Activated T-helper 17 cell treated with anti-CD3 and anti-CD28 coated beads, Interleukin-2, amount 50 U/mL, for 72 hours (primary cell): Measurements from ENCODE around the gene DCK. TPM values are rescaled to one million over a fixed set of nuclear protein-coding genes. Genes with fewer than 3 reads are reported as not detected.
"Not testable (repeated sequence)": the region's sequence is repeated elsewhere in the genome, so short reads cannot be mapped to it uniquely, and the experiment has no call there.

ENCODE experiments used
- ATAC-seq: fragments of 150-1000 bp; cut with Tn5 transposase; replicated peaks from 2 replicates; pipeline ENCODE4 v1.10.0; 2021; ENCODE audit warnings: mild to moderate bottlenecking, moderate library complexity
- H3K27ac Mint-ChIP-seq: one replicate; pipeline ENCODE4 v1.8.0; 2022; ENCODE audit warnings: mixed read lengths
- H3K27me3 Mint-ChIP-seq: one replicate; pipeline ENCODE4 v1.8.0; 2022; ENCODE audit warnings: mixed read lengths
- H3K36me3 Mint-ChIP-seq: one replicate; pipeline ENCODE4 v1.8.0; 2022; ENCODE audit warnings: low read depth, mild to moderate bottlenecking, mixed read lengths
- H3K4me1 Mint-ChIP-seq: one replicate; pipeline ENCODE4 v1.8.0; 2022; ENCODE audit warnings: mixed read lengths
- H3K4me3 Mint-ChIP-seq: one replicate; pipeline ENCODE4 v1.8.0; 2022; ENCODE audit warnings: mild to moderate bottlenecking, mixed read lengths
- H3K9me3 Mint-ChIP-seq: one replicate; pipeline ENCODE4 v1.8.0; 2022; ENCODE audit warnings: mixed read lengths
- total RNA-seq, 2 donors: library from RNA; stranded (reverse); gene quantifications; one replicate each; pipeline ENCODE4 v1.2.3, GENCODE V29; 2022

Gene DCK
- total RNA-seq, 2 donors from 2014 or later, result 31.4 to 35.8 TPM

- Mint-ChIP-seq H3K36me3 (peaks cover 26% of the 10 kb centered on the region), H3K9me3 (no peaks in the 10 kb centered on the region), H3K4me1 (peaks cover 22% of the 10 kb centered on the region), H3K27me3 (no peaks in the 10 kb centered on the region), H3K27ac (no peak overlapping the region), H3K4me3 (peak overlapping the region; percentile 94)
- ATAC-seq, result no peak
Measured at GRCh38 chr4:70991596-70991995, 1.9 kb upstream of the DCK start.

- peak overlapping the region; percentile 89 for H3K27ac Mint-ChIP-seq
- no peaks in the 10 kb centered on the region for H3K9me3 Mint-ChIP-seq
- no peak for ATAC-seq
- peaks cover 34% of the 10 kb centered on the region for H3K36me3 Mint-ChIP-seq
- no peaks in the 10 kb centered on the region for H3K27me3 Mint-ChIP-seq
- H3K4me3 Mint-ChIP-seq, result peak overlapping the region; percentile 94
- H3K4me1 Mint-ChIP-seq, result peaks cover 30% of the 10 kb centered on the region
Measured at GRCh38 chr4:70992391-70992881, 1.0 kb upstream of the DCK start.

- ATAC-seq, result no peak
- H3K4me3 Mint-ChIP-seq, result peak overlapping the region; percentile 94
- peak overlapping the region; percentile 89 for H3K27ac Mint-ChIP-seq
- H3K9me3 Mint-ChIP-seq, result no peaks in the 10 kb centered on the region
- H3K36me3 Mint-ChIP-seq, result peaks cover 50% of the 10 kb centered on the region
- H3K4me1 Mint-ChIP-seq, result peaks cover 33% of the 10 kb centered on the region
- no peaks in the 10 kb centered on the region for H3K27me3 Mint-ChIP-seq
Measured at GRCh38 chr4:70994069-70994366, 569 bp downstream of the DCK start.

GRCh38 chr4:70994387-70995099, 1.1 kb downstream of the DCK start:
- Mint-ChIP-seq H3K27ac (peak overlapping the region; percentile 89), H3K9me3 (no peaks in the 10 kb centered on the region), H3K4me1 (peaks cover 38% of the 10 kb centered on the region), H3K36me3 (peaks cover 55% of the 10 kb centered on the region), H3K4me3 (peak overlapping the region; percentile 94), H3K27me3 (no peaks in the 10 kb centered on the region)
- no peak for ATAC-seq

DNA sequence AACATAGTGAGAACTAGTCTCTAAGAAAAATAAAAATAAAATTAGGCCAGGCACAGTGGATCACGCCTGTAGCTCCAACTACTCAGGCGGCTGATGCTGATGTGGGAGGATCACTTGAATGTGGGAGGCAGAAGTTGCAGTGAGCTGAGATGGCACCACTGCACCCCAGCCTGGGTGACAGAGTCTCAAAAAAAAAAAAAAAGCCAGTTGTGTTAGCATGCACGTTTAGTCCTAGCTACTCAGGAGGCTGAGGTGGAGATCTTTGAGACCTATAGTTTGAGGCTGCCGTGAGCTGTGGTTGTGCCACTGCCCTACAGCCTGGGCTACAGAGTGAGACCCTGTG, 2.5 kb downstream of the DCK start:
- H3K9me3 Mint-ChIP-seq, result no peaks in the 10 kb centered on the region
- H3K4me1 Mint-ChIP-seq, result peaks cover 45% of the 10 kb centered on the region
- peak; percentile 25 for ATAC-seq
- H3K27me3 Mint-ChIP-seq, result no peaks in the 10 kb centered on the region
- peak overlapping the region; percentile 94 for H3K4me3 Mint-ChIP-seq
- peak overlapping the region; percentile 89 for H3K27ac Mint-ChIP-seq
- peaks cover 70% of the 10 kb centered on the region for H3K36me3 Mint-ChIP-seq

DNA sequence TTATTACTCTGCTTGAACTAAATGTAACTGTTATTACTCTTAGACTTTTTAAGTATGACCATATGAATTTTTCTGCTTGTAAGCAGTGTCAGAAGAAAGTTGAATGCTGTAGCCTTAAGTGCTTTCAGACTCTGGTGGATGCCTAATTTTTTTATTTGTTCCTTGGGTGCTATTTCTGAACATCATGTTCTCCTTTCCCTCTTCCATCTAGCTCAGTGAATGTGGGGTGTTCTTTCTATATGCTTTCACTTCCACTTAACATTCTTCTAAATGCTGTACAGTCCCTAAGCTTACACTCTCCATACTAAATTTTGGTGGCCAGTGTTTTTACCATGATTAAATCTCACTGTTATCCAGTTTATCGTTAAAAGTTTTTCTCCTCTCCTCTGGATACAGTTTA, 3.6 kb downstream of the DCK start:
- no peak for ATAC-seq
- H3K4me3 Mint-ChIP-seq, result peak overlapping the region; percentile 94
- no peaks in the 10 kb centered on the region for H3K9me3 Mint-ChIP-seq
- H3K4me1 Mint-ChIP-seq, result peaks cover 56% of the 10 kb centered on the region
- peak overlapping the region; percentile 89 for H3K27ac Mint-ChIP-seq
- peaks cover 80% of the 10 kb centered on the region for H3K36me3 Mint-ChIP-seq
- H3K27me3 Mint-ChIP-seq, result no peaks in the 10 kb centered on the region

GRCh38 chr4:70997546-70997945, 4.1 kb downstream of the DCK start:
- H3K27me3 Mint-ChIP-seq, result no peaks in the 10 kb centered on the region
- peak overlapping the region; percentile 94 for H3K4me3 Mint-ChIP-seq
- no peaks in the 10 kb centered on the region for H3K9me3 Mint-ChIP-seq
- H3K36me3 Mint-ChIP-seq, result peaks cover 85% of the 10 kb centered on the region
- H3K4me1 Mint-ChIP-seq, result peaks cover 59% of the 10 kb centered on the region
- H3K27ac Mint-ChIP-seq, result peak overlapping the region; percentile 89
- no peak for ATAC-seq

DNA sequence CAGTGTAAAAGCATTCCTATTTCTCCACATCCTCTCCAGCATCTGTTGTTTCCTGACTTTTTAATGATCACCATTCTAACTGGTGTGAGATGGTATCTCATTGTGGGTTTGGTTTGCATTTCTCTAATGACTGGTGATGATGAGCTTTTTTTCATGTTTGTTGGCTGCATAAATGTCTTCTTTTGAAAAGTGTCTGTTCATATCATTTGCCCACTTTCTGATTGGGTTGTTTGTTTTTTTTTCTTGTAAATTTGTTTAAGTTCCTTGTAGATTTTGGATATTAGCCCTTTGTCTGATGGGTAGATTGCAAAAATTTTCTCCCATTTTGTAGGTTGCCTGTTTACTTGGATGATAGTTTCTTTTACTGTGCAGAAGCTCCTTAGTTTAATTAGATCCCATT, 6.2 kb downstream of the DCK start:
- Mint-ChIP-seq H3K4me1 (peaks cover 76% of the 10 kb centered on the region), H3K4me3 (peak overlapping the region; percentile 39), H3K36me3 (peaks cover 93% of the 10 kb centered on the region)
- not testable (repeated sequence) for H3K27ac Mint-ChIP-seq, H3K27me3 Mint-ChIP-seq, H3K9me3 Mint-ChIP-seq, ATAC-seq

DNA sequence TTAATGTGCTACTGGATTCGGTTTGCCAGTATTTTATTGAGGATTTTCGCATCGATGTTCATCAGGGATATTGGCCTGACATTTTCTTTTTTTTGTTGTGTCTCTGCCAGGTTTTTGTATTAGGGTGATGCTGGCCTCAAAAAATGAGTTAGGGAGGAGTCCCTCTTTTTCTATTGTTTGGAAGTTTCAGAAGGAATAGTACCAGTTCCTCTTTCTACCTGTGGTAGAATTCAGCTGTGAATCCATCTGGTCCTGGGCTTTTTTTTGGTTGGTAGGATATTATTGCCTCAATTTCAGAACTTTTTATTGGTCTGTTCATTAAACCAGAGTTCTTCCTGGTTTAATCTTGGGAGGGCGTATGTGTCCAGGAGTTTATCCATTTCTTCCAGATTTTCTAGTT, 7.9 kb downstream of the DCK start:
- Mint-ChIP-seq H3K4me3 (peak overlapping the region; percentile 42), H3K4me1 (peaks cover 64% of the 10 kb centered on the region), H3K36me3 (peaks cover 80% of the 10 kb centered on the region)
- not testable (repeated sequence) for ATAC-seq, H3K9me3 Mint-ChIP-seq, H3K27me3 Mint-ChIP-seq, H3K27ac Mint-ChIP-seq

DNA sequence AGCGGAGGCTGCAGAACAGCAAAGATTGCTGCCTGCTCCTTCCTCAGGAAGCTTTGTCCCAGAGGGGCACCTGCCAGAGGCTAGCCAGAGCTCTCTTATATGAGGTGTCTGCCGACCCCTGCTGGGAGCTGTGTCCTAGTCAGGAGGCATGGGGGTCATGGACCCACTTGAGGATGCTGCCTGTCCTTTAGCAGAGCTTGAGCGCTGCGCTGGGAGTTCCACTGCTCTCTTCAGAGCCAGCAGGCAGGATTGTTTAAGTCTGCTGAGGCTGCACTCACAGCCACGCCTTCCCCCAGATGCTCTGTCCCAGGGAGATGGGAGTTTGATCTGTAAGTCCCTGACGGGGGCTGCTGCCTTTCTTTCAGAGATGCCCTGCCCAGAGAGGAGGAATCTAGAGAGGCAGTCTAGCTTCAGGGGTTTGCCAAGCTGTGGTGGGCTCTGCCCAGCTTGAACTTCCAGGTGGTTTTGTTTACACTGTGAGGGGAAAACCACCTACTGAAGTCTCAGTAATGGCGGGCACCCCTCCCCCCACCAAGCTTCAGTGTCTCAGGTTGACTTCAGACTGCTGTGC, 10.9 kb downstream of the DCK start:
- Mint-ChIP-seq H3K4me1 (peaks cover 62% of the 10 kb centered on the region), H3K27ac (peak overlapping the region; percentile 75), H3K9me3 (no peaks in the 10 kb centered on the region), H3K36me3 (peaks cover 68% of the 10 kb centered on the region), H3K27me3 (no peaks in the 10 kb centered on the region), H3K4me3 (peak overlapping the region; percentile 42)
- ATAC-seq, result peak; percentile 19

DNA sequence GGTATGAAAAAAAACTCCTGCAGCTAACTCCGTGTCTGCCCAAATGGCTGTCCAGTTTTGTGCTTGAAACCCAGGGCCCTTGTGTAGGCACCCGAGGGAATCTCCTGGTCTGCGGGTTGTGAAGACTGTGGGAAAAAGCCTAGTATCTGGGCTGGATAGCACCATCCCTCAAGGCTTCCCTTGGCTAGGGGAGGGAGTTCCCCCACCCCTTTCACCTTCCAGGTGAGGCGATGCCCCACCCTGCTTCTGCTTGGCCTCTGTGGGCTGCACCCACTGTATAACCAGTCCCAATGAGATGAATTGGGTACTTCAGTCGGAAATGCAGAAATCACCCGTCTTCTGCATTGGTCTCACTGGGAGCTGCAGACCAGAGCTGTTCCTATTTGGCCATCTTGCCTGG, 11.6 kb downstream of the DCK start:
- H3K27ac Mint-ChIP-seq, result peak overlapping the region; percentile 75
- peaks cover 65% of the 10 kb centered on the region for H3K36me3 Mint-ChIP-seq
- H3K27me3 Mint-ChIP-seq, ATAC-seq, H3K9me3 Mint-ChIP-seq: not testable (repeated sequence)
- H3K4me1 Mint-ChIP-seq, result peaks cover 65% of the 10 kb centered on the region
- peak overlapping the region; percentile 42 for H3K4me3 Mint-ChIP-seq

GRCh38 chr4:71006203-71006907, 12.9 kb downstream of the DCK start:
- Mint-ChIP-seq H3K9me3 (no peaks in the 10 kb centered on the region), H3K27me3 (no peaks in the 10 kb centered on the region), H3K27ac (peak overlapping the region; percentile 80), H3K4me3 (peak overlapping the region; percentile 64), H3K36me3 (peaks cover 53% of the 10 kb centered on the region), H3K4me1 (peaks cover 57% of the 10 kb centered on the region)
- peak; percentile 80 for ATAC-seq

- H3K9me3 Mint-ChIP-seq, result no peaks in the 10 kb centered on the region
- ATAC-seq, result no peak
- peaks cover 45% of the 10 kb centered on the region for H3K36me3 Mint-ChIP-seq
- no peak overlapping the region for H3K4me3 Mint-ChIP-seq
- H3K27ac Mint-ChIP-seq, result no peak overlapping the region
- peaks cover 40% of the 10 kb centered on the region for H3K4me1 Mint-ChIP-seq
- no peaks in the 10 kb centered on the region for H3K27me3 Mint-ChIP-seq
Measured at GRCh38 chr4:71008196-71008595, 14.7 kb downstream of the DCK start.

GRCh38 chr4:71009086-71009485, 15.6 kb downstream of the DCK start:
- Mint-ChIP-seq H3K27ac (peak overlapping the region; percentile 40), H3K9me3 (no peaks in the 10 kb centered on the region), H3K4me3 (peak overlapping the region; percentile 56), H3K36me3 (peaks cover 46% of the 10 kb centered on the region), H3K27me3 (no peaks in the 10 kb centered on the region), H3K4me1 (peaks cover 31% of the 10 kb centered on the region)
- ATAC-seq, result no peak
